ENCODE data around the gene CNOT1.

- TF ChIP-seq CTCF (IDR thresholded peaks at IDR 0.05; ENCODE audit: low read depth, low read length, poor library complexity, severe bottlenecking) = no peak
- TF ChIP-seq EZH2phosphoT487 (IDR thresholded peaks at IDR 0.05; ENCODE audit: borderline replicate concordance, low read length) = no peak
Measured at GRCh38 chr16:58582971-58583765, 46.5 kb downstream of the CNOT1 start.

All from DOHH2 (cell line).